Measurements from ENCODE around the gene MGME1.

Gene MGME1

DNA sequence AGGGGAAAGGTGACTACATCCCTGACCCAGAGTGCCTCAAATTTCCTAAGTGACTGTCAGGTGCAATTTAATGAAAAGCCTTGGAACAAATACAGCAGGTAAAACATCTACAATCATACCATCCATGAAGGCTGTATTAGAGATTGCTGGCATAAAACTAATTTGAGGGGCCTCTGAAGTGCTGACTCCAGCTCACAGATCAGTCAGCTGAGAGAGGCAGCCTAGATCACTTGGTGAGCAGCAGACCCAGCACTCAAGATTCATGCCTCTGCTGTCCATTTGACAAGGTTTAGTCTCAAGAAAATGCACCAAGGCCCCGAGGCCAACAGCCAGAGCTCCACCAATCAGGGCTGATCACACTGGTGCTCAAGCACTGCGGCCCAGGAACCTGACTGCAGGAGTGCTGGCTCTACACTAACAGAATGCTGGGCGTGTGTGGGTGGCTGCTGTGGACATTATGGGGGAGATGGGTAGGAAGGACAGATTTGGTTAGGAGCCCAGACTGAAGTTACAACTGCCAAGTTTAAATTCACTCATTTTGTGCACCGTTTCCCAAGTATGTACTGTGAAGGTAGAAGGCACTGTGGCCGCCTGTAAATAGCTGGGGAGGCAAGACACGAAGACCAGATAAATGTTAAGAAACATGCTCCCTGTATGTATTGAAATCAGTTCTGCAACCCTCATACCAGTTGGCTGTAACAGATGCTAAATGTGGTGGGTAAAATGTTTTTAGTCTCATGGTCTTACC lies 28.4 kb upstream of the MGME1 start:
- DNase-seq (ENCODE audit: low read depth): no peak

DNA sequence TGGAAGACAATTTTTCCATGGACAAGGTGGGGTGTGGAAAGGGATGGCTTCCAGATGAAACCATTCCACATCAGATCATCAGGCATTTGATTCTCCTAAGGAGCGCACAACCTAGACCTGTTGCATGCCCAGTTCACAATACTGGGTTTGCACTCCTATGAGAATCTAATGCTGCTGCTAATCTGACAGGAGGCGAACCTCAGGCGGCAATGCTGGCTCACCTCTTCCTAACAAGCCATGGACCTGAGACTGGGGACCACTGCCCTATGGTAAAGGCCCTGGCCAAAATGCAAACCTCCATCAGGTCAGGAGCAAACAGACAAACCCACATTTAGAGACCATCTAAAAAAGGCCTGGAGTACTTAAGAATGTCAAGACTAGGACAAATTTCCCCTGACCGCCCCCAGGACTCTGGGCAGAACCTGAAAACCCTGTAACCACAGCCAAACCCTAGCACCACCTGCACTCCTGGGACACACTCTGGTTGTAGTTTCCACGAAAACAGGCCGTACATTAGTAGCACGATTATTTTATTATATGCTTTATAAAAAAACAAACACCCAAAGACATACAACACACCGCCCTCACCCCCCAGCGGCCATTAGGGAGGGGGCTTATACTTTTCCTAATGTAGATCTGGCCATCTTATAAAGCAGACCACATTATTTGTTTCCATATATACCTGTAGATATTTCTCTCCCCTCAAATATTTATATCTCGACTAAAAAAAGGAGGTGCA lies 27.6 kb upstream of the MGME1 start:
- no peak for DNase-seq (ENCODE audit: low read depth)

DNA sequence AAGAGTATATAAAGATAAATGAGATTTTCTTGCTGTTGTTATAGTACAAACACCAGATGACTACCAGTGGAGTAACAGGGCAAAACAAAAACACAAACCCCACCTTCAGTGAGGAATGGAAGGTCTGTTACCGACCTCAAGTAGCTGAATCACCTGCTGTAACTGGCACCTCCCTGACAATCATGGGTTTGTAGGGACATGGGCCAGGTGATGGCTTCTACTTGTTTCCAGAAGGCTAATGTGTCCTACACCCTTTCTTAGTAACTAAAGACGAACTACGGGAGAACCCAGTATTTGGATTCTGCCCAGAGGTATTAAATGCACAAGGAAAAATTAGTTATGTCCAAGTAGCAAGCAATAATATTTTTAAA lies 27.0 kb upstream of the MGME1 start:
- DNase-seq (ENCODE audit: low read depth): no peak

DNA sequence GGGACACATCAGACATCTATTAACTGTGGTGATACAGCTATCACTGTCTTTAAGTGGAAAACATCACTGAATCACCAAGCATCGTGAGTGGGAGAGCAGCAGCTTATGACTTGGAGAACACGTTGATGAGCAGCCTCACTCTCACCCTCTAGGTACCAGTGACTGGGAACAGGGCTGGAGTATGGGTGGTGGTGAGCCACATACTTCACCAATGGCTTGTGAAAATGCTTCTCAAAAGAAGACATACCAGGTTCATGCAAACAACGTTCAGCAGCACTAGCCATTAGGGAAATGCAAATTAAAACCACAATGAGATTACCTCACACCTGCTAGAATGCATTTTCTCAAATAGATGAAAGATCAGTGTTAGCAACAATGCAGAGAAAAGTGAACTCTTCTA lies 25.5 kb upstream of the MGME1 start:
- no peak for DNase-seq (ENCODE audit: low read depth)

DNA sequence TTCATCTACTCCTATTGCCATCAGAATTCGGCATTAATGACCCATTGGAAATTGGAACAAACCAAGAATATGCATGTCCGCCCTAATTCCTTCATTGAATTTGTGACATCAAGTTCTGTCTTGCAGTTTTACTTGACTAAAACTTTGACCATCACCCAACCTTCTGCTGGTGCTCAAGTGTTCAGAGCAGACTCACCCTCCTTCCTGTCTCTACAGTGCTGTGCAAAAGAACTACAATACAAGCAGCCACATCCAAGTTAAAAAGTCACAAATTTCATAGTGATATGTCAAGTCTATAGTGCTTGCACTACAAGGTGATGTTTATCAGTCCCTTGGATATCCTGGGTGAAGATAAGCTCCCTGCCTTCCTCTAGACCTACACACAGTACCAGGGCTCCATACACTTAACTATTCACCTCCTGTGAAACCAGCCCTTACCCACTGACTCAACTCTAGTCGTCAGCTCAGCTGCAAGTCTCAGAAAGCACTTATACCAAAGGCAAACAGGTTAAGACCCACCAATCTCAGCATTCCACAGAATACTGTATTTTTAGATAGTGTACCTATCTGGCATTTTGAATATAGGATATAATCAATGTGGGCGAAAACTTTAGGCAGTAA lies 23.9 kb upstream of the MGME1 start:
- DNase-seq (ENCODE audit: low read depth): no peak

DNA sequence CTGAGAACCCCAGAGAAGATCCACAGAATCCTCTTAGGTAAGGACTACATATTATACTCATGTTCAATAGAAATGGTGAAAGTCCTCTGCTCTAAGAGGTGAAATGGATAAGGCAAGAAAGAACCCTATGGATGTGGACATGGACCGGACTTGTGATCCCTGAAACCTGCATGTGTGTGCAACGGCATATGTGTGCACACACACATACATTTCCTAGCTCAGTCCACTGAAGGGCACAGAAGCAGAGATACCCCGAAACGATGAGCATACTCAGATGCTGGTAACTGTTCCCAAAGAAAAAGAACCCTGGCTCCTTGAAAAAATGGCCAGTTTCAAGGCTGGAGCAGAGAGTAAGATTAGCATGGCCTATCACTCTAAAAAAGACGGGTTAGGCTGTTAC lies 22.8 kb upstream of the MGME1 start:
- no peak for DNase-seq (ENCODE audit: low read depth)

DNA sequence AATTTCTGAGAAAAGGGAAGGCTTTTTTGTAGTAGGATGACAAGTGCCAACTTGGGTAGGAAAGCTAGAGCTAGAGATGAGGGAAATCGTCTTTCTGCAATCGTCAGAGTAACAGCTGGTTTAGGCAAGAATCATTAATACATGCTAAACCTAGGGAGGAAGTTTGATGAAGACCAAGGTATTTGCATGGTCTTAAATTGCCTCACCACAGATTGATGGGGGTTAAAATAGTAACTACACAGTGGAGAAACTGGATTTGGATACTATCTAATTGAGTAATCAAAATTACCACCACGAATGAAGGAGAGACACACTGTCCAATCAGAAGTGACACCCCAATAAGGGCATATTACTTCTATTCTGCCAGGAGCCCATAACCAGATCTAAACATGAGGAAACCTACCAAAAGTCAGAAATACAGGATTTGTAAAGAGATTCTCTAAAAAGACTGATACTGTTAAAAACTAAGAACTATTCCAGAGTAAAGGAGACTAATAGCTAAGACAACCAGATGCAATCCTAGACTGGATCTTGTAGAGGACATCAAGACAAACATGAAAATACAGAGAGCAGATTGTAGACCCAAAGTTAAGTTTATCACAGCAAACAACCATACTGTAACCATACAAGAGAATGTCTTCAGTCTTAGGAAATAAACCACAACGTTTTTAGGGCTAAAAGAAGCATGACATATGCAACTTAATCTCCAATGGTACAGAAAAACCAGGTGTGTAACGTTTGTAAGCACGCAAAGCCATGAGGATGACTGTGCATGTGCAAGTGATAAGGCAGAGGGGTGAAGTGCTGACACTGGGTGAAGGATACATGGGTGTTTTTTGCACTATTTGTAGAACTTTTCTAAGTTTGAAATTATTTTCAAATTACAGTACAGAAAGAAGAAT lies 22.0 kb upstream of the MGME1 start:
- no peak for DNase-seq (ENCODE audit: low read depth)

DNA sequence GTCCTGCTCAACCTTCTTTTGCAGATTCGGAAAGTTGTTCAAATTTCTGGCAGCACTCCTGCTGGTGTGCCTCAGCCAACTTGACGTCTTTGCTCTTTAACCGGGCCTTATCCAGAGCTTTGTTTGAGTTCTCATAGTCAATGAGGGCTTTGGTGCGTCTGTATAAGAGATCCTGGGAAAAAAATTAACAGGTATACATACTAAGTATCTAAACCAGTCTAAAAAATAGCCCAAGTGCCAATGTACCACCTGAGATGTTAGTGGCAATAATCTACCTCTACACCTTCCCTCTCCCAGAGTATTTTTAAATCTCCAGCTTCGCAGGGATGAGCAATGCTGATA lies 21.4 kb upstream of the MGME1 start:
- DNase-seq (ENCODE audit: low read depth): no peak

DNA sequence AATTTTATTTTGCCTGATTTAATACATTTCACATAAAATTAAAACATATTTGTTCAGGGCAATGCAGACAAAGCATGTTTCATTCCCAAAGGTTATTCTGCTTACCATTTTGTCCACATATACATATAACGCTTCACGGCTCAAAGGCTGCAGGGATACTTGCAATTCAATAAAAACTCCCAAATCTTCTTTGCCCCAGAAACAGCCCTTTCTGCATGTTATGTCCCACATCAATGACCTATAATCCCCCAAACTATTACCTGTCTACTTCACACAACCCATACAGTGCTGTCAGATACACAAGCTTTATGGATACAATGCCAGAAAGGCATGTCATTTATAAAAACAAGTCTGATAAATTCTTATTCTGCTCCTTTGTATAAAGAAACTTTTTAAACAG lies 20.4 kb upstream of the MGME1 start:
- DNase-seq (ENCODE audit: low read depth): no peak

DNA sequence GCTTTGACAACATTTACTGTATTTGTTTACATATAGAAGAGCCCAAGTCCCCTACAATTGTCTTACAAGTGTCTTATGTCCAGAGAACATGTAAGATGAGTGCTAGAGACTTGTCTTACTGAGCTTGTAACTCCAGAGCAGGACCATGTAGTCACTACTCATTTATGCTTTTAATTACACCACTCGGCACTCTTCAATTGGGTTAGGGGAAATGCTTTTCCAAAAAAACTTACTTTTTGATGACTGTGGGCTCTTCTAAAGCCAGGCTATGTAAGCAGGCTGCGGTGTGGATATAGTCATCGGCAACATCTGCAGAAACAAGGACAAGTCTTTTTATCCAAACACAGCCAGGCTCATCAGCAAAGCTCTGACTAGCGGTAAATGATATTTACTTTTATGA lies 18.9 kb upstream of the MGME1 start:
- DNase-seq (ENCODE audit: low read depth): no peak

DNA sequence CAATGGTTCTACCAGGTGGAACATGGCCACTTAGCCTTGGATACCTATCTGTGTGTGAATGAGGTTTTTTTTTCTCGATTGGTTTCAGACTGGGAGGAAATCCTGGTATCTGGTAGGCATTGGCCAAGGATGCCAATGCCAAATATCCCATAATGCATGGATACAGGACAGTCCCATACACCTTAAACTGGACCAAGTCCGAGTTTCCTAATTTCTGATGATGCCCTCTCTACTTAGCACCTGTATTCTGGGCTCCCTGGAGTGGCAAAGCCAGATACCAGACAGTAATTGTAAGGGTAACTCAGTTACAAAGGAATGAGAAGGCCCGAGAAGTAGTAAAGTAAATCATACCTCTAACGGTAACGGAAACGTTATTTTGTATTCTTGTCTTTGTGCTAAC lies 18.1 kb upstream of the MGME1 start:
- DNase-seq (ENCODE audit: low read depth): no peak

DNA sequence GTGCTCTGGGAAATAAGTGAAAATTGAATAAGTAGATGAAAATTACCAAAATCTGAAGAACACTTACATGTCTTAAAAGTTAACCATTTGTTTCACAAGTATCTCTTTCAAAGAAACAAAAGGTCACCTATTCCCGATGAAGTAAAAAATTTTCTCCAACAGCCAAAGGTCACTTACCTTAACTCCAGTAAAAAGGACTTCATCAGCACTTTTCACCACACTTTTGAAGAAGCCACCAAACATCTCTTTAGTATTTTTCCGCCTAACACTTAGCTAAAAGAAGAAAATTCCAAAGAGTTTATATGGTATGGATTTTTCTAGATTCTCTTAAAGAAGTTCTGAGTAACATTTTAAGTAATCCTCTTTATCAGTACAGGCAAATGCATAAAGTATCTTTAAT lies 17.5 kb upstream of the MGME1 start:
- no peak for DNase-seq (ENCODE audit: low read depth)

DNA sequence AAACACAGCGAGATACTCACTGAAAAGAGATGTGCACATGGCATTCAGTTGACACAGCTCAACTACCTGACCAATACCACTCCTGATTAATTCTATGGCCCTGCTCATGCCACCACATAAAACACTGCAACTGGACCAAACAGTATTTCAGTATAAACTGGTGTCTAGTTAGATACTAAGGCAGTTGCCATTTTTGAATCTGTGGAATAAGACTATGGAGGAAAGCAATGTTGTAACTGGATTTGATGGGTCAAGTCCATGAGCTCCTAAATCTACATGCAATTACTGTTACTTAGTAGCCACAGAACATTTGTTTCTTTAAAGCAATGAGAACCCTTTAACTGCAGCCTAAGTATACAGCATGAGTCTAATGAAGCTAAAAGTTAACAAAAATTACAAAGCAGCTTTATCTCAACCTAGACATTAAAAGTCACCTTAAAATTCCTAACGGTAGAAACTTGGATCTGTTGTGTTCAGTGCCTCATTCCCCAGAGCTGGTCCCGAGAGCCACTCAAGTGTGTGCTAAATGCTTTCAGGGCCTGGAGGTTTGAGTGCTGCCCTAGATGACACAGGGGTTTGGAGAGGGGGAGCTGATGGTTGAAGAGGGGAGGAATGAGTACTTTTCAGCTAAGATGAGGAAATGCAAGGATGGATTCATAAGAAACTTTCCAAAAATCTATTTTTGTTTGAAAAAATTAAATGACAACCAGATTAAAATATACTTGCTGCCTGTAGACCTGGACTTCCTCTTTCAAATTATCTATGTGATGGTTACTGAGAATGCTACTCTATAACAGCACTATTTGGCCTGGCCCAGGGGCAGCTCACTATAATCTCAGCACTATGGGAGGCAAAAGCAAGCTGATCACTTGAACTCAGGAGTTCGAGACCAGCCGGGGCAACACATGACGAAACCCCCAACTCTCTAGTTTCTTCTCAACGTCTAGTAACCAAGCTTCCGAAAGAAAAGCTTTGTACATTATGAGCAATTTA lies 15.8 kb upstream of the MGME1 start:
- DNase-seq (ENCODE audit: low read depth): no peak

DNA sequence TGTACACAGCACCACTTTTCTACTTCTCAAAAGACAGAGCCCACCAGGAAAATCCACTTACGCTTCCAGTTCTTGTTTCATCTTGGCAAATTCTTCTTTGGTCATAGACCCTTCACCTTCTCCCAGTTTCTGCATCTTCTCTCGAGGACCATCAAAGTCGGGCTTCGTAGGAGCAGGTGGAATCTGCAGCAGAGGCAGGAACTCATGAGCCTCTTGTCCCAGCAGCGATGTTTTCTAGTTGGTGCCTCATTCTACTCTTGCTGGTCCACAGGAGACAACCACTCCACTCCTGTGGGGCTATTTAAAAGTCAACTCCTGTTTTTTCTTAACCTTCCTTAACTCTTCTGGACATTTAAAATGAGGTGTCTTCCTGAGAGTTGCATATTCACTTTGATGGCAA lies 14.9 kb upstream of the MGME1 start:
- DNase-seq (ENCODE audit: low read depth): no peak

DNA sequence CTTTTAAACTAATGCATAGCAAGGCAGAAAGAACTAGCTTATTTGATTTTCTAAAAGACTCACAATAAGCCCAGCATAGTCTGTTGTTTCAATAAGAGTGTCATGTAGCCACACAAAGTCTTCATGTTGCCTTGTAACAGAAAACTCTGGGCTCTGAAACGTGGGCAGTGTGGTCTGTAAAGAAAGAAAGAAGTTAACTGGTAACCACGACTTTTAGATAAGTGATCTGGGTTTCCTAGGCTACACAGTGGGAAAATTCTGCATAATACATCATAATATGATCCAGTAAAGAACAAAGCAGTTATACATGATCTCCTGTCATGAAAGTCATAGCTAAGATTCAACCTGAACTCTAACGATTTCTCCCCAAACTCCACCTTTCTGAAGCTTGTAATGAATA lies 13.5 kb upstream of the MGME1 start:
- DNase-seq (ENCODE audit: low read depth): no peak

DNA sequence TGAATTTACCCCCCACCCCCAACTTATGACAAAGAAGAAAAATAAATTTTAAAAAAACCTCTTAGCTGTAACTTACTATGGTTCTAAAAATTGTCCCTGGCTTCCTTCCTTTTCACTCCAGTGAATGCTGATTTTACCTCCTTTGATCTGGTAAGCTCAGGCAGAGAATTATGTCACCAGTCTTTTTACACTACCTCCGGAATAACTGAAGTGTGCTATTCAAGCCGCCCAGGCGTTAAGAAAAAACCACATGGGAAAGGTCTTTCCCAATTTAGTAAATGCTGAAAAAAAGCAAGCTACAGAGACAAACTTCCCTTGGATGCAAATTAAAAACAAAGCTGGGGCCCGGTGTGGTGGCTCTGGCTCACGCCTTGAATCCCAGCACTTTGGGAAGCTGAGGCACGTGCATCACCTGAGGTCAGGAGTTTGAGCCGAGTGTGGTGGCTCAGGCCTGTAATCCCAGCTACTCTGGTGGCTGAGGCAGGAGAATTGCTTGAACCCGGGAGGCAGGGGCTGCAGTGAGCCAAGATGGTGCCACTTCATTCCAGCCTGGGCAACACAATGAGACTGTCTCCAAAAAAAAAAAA lies 12.6 kb upstream of the MGME1 start:
- no peak for DNase-seq (ENCODE audit: low read depth)

DNA sequence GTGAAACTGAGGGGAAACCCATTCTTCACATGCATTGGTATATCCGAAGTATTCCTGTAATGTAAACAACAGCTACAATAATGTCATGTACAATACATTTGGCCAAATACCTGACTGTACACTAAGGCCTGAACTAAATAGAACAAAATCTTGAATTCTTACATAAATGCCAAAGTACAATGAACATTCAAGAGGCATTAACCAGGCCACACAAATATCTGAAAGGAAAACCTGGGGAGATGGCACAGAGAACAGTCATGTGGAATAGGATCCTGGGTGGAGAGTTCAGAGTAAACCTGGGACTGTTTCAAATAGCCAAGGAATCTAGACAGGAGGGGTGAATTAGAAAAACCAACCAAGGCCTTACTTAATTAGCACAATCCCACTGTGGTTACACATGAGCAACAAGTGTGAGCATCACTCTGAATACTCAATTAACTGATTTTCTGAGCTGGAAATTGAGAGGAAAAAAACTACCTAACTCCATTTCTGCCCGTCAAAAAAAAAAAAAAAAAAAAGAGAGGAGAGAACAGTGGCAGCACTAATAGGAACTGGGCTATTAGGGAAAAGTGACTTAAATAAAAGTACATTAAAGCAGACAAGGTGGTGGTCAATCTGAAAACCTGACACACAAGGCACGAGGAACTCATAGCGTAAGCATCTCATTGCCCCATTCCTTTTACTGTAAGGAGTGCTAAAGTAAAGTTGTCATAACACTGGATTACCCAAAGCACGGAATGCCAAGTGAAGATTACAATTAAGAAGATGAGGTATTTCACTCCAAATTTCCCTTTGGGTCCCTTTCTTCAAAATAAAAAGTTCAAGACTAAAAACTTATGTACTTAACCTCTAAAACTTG lies 11.1 kb upstream of the MGME1 start:
- DNase-seq (ENCODE audit: low read depth): no peak

DNA sequence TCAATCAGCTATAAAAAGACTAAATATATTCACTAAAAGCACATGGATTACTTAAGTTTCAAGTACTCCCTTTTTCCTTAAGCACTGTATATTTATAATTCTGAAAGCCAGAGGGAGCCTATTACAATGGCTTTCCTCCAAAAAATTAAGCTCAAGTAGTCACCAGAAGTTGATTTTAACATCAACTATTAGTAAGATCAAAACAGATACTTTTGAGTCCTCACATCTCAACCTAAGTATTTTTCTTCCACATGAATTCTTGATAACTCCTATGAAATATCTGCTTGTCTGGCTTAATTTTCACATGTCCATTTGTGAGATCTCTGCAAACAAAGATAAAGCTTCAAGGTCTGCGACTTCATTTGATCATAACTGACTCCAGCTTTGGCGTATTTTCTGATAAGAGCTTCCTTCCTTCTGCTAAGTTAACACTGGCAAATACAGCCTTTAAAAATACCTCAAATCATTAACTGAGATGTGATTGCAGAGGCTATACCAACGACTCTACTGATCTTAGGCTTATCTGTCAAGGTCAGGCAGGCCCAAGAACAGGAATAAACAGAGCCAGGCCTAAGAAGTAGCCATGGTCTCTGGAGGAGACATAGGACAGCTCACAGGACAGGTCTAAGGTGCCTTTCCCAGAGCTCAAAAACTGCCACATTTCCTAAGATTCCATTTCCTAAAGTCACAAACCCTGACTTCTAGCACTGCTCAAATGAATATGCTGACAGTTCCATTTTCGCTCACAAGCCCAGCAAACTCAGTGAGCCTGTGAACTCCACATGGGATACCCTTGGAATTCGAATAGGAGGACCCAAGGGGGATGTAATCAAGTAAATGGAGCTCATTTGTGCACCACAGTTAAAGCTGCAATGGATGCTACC lies 10.2 kb upstream of the MGME1 start:
- no peak for DNase-seq (ENCODE audit: low read depth)

DNA sequence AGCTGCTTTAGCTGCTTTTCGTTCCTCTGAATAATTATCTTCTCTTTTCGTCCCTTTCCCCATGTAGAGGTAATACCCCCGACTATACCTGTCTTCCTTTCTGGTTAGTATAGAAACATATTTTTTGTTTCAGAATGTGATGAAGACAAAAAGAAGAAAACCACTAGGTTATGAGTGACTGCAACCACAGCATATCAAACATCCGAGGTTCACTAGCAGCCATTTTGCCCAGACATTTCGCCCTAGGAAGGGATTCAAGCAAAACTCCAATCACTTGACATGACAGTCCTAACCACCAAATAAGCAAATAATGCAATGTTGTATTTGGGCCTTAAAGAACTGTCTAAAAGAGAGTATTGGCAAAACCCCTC lies 9.6 kb upstream of the MGME1 start:
- DNase-seq (ENCODE audit: low read depth): no peak

All from ELR (cell line).